C4-2B (cell line): Measurements from ENCODE around the gene PMAIP1.

Experiments
- H3K27ac ChIP-seq: fragments of 450-650 bp; 2 replicates; pipeline ENCODE4 v1.5.1; 2017
- CTCF ChIP-seq: fragments of 450-650 bp; conservative IDR thresholded peaks from 2 replicates; pipeline ENCODE4 v1.5.1; 2017; ENCODE audit warnings: mild to moderate bottlenecking
- ZFX ChIP-seq: fragments of 450-650 bp; IDR thresholded peaks from 2 replicates; pipeline ENCODE4 v1.6.1; 2017

PMAIP1 gene

GRCh38 chr18:59892123-59892522, 7.7 kb upstream of the PMAIP1 start:
- H3K27ac ChIP-seq, result no peak overlapping the region
- TF ChIP-seq ZFX, result no peak
- TF ChIP-seq CTCF, result no peak

- TF ChIP-seq ZFX, result no peak
- TF ChIP-seq CTCF, result no peak
Observed at GRCh38 chr18:59893971-59894370, 5.8 kb upstream of the PMAIP1 start.

GRCh38 chr18:59897321-59897954, 2.4 kb upstream of the PMAIP1 start:
- no peak for TF ChIP-seq CTCF
- no peak for TF ChIP-seq ZFX
- H3K27ac ChIP-seq, result no peak overlapping the region

More at GRCh38 chr18:59893971-59894370, 5.8 kb upstream of the PMAIP1 start:
- no peak overlapping the region for H3K27ac ChIP-seq

GRCh38 chr18:59898093-59898492, 1.7 kb upstream of the PMAIP1 start:
- TF ChIP-seq ZFX, result no peak
- TF ChIP-seq CTCF, result no peak
- H3K27ac ChIP-seq, result no peak overlapping the region; the same call in 1 of the 2 replicates

- TF ChIP-seq ZFX (no peak), CTCF (no peak)
Observed at GRCh38 chr18:59898609-59899297, 1.0 kb upstream of the PMAIP1 start.

GRCh38 chr18:59900222-59901128, 679 bp downstream of the PMAIP1 start:
- TF ChIP-seq CTCF, result no peak
- no peak for TF ChIP-seq ZFX
- peak overlapping the region; percentile 78 for H3K27ac ChIP-seq

More at GRCh38 chr18:59898609-59899297, 1.0 kb upstream of the PMAIP1 start:
- H3K27ac ChIP-seq, result peak overlapping the region; percentile 78
